GM19025 (cell line): ENCODE measurements around the gene NLRC5.
"Not testable (repeated sequence)": the region's sequence is repeated elsewhere in the genome, so short reads cannot be mapped to it uniquely, and the experiment has no call there.

Source experiments
- ATAC-seq: cut with Tn5 transposase; IDR thresholded peaks from one replicate; pipeline ENCODE4 v1.9.1; 2021; ENCODE audit warnings: mild to moderate bottlenecking, low read depth, moderate library complexity; ENCODE audit not compliant: unreplicated experiment

The NLRC5 gene

GRCh38 chr16:57042157-57043111 lies 53.1 kb downstream of the NLRC5 start:
- peak; percentile 60 for ATAC-seq

GRCh38 chr16:57043248-57043647 lies 53.9 kb downstream of the NLRC5 start:
- ATAC-seq: no peak

GRCh38 chr16:57044931-57045693 lies 55.8 kb downstream of the NLRC5 start:
- ATAC-seq: no peak

GRCh38 chr16:57045694-57046381 lies 56.5 kb downstream of the NLRC5 start:
- no peak for ATAC-seq

- no peak for ATAC-seq
These were observed 58.7 kb downstream of the NLRC5 start for GRCh38 chr16:57048095-57048494.

- ATAC-seq: no peak
These were observed 60.3 kb downstream of the NLRC5 start for GRCh38 chr16:57049678-57050077.

- no peak for ATAC-seq
These were observed 62.4 kb downstream of the NLRC5 start for GRCh38 chr16:57051696-57052228.

GRCh38 chr16:57053206-57053605 lies 63.8 kb downstream of the NLRC5 start:
- no peak for ATAC-seq

- ATAC-seq: no peak
These were observed 65.0 kb downstream of the NLRC5 start for GRCh38 chr16:57054338-57054737.

GRCh38 chr16:57054771-57055170 lies 65.4 kb downstream of the NLRC5 start:
- ATAC-seq: no peak

- ATAC-seq: no peak
These were observed 66.3 kb downstream of the NLRC5 start for GRCh38 chr16:57055671-57056070.

- ATAC-seq: no peak
These were observed 69.0 kb downstream of the NLRC5 start for GRCh38 chr16:57058291-57058861.

- ATAC-seq: no peak
These were observed 71.1 kb downstream of the NLRC5 start for GRCh38 chr16:57060323-57061083.

- no peak for ATAC-seq
These were observed 71.9 kb downstream of the NLRC5 start for GRCh38 chr16:57061084-57061905.

GRCh38 chr16:57062329-57062728 lies 73.0 kb downstream of the NLRC5 start:
- no peak for ATAC-seq

- not testable (repeated sequence) for ATAC-seq
These were observed 73.8 kb downstream of the NLRC5 start for GRCh38 chr16:57063189-57063588.

- ATAC-seq: no peak
These were observed 75.6 kb downstream of the NLRC5 start for GRCh38 chr16:57064995-57065394.

GRCh38 chr16:57066625-57067024 lies 77.3 kb downstream of the NLRC5 start:
- no peak for ATAC-seq

GRCh38 chr16:57067347-57067746 lies 78.0 kb downstream of the NLRC5 start:
- no peak for ATAC-seq
